ENCODE data around the gene TRIP12.

The TRIP12 gene

GRCh38 chr2:229896857-229897256 is 25.0 kb downstream of the TRIP12 start:
- no peak for DNase-seq (ENCODE audit: extremely low read depth, low read depth)
- no peak for TF ChIP-seq CTCF (IDR thresholded peaks at IDR 0.05; ENCODE audit: low read depth, low read length, missing control alignments)
- H3K4me3 ChIP-seq (replicated peaks; ENCODE audit: low read depth, low read length): no peak overlapping the region

GRCh38 chr2:229889023-229889422 is 32.8 kb downstream of the TRIP12 start:
- H3K4me3 ChIP-seq (replicated peaks; ENCODE audit: low read depth, low read length): no peak overlapping the region
- TF ChIP-seq CTCF (IDR thresholded peaks at IDR 0.05; ENCODE audit: low read depth, low read length, missing control alignments): no peak
- no peak for DNase-seq (ENCODE audit: extremely low read depth, low read depth)

GRCh38 chr2:229888031-229888430 is 33.8 kb downstream of the TRIP12 start:
- TF ChIP-seq CTCF (IDR thresholded peaks at IDR 0.05; ENCODE audit: low read depth, low read length, missing control alignments): no peak
- H3K4me3 ChIP-seq (replicated peaks; ENCODE audit: low read depth, low read length): no peak overlapping the region
- no peak for DNase-seq (ENCODE audit: extremely low read depth, low read depth)

GRCh38 chr2:229887441-229887840 is 34.4 kb downstream of the TRIP12 start:
- TF ChIP-seq CTCF (IDR thresholded peaks at IDR 0.05; ENCODE audit: low read depth, low read length, missing control alignments): no peak
- H3K4me3 ChIP-seq (replicated peaks; ENCODE audit: low read depth, low read length): no peak overlapping the region
- no peak for DNase-seq (ENCODE audit: extremely low read depth, low read depth)

GRCh38 chr2:229884775-229885699 is 36.8 kb downstream of the TRIP12 start:
- TF ChIP-seq CTCF (IDR thresholded peaks at IDR 0.05; ENCODE audit: low read depth, low read length, missing control alignments): no peak

GRCh38 chr2:229882583-229882982 is 39.2 kb downstream of the TRIP12 start:
- DNase-seq (ENCODE audit: extremely low read depth, low read depth): no peak
- H3K4me3 ChIP-seq (replicated peaks; ENCODE audit: low read depth, low read length): no peak overlapping the region
- no peak for TF ChIP-seq CTCF (IDR thresholded peaks at IDR 0.05; ENCODE audit: low read depth, low read length, missing control alignments)

More at GRCh38 chr2:229884775-229885699, 36.8 kb downstream of the TRIP12 start:
- DNase-seq (ENCODE audit: extremely low read depth, low read depth): no peak
- H3K4me3 ChIP-seq (replicated peaks; ENCODE audit: low read depth, low read length): no peak overlapping the region
